A673 (cell line): ENCODE measurements around the gene SGCA. TPM values are rescaled to one million over a fixed set of nuclear protein-coding genes. Genes with fewer than 3 reads are reported as not detected.

Experiments used
- BruUV-seq: library from RNA; stranded (reverse); fragments of 400-500 nt; replicated peaks from 2 replicates; lab custom pipeline; 2021; lab: Mats Ljungman, UMichigan
- CTCF ChIA-PET: fragments of 300-600 bp; sonication (Branson Sonifier 250); formaldehyde crosslinking; loops from one replicate; lab custom pipeline; 2022; ENCODE audit warnings: antibody characterized with exemption; lab: Charles Lee
- POLR2A ChIA-PET: fragments of 300-600 bp; sonication (Branson Sonifier 250); formaldehyde crosslinking; loops from one replicate; lab custom pipeline; 2022; ENCODE audit warnings: antibody characterized with exemption; ENCODE audit not compliant: low non-redundant PET; lab: Charles Lee
- DNase-seq: peaks from one replicate; pipeline ENCODE4 v3.0.0-alpha.2; 2015; ENCODE audit warnings: low spot score
- H3K27ac ChIP-seq: fragments of 200-600 bp; sonication (generic); 2 replicates; pipeline ENCODE4 v1.5.1; 2016; ENCODE audit warnings: mixed run types, low read depth, mild to moderate bottlenecking, mixed read lengths, antibody characterized with exemption, low read length; ENCODE audit not compliant: poor library complexity, severe bottlenecking
- H3K27me3 ChIP-seq: fragments of 200-600 bp; sonication (generic); replicated peaks from 2 replicates; pipeline ENCODE4 v1.6.1; 2017; ENCODE audit warnings: mixed run types, low read depth, mild to moderate bottlenecking, mixed read lengths, antibody characterized with exemption, low read length; ENCODE audit not compliant: insufficient read depth, poor library complexity
- H3K36me3 ChIP-seq: fragments of 200-600 bp; sonication (generic); 2 replicates; pipeline ENCODE4 v1.6.1; 2016; ENCODE audit warnings: mixed run types, mild to moderate bottlenecking, mixed read lengths, antibody characterized with exemption, low read length; ENCODE audit not compliant: insufficient read depth, poor library complexity, severe bottlenecking
- H3K4me1 ChIP-seq: fragments of 200-600 bp; sonication (generic); 2 replicates; pipeline ENCODE4 v1.6.1; 2017; ENCODE audit warnings: mixed run types, mild to moderate bottlenecking, mixed read lengths, antibody characterized with exemption, low read length; ENCODE audit not compliant: insufficient read depth, poor library complexity, severe bottlenecking
- H3K4me3 ChIP-seq: fragments of 200-600 bp; sonication (generic); 2 replicates; pipeline ENCODE4 v1.5.1; 2016; ENCODE audit warnings: low read depth, mixed run types, mild to moderate bottlenecking, mixed read lengths, low read length; ENCODE audit not compliant: poor library complexity, severe bottlenecking
- H3K9me3 ChIP-seq: fragments of 200-600 bp; sonication (generic); 2 replicates; pipeline ENCODE4 v1.6.1; 2016; ENCODE audit warnings: mixed run types, low read depth, mild to moderate bottlenecking, mixed read lengths, antibody characterized with exemption, low read length; ENCODE audit not compliant: poor library complexity, severe bottlenecking
- EZH2 ChIP-seq: fragments of 200-600 bp; sonication (generic); IDR thresholded peaks from 2 replicates; pipeline ENCODE4 v1.6.1; 2017; ENCODE audit warnings: borderline replicate concordance, low read depth, mild to moderate bottlenecking, mixed read lengths, antibody characterized with exemption, low read length; ENCODE audit not compliant: poor library complexity, severe bottlenecking
- intact Hi-C: fragments of 100-400 bp; cut with micrococcal nuclease; formaldehyde crosslinking; loops from one replicate; pipeline ENCODE4 v1.10.0; 2022; ENCODE audit not compliant: unreplicated experiment
- total RNA-seq: library from RNA; stranded (reverse); gene quantifications from 2 replicates; pipeline ENCODE4 v1.2.3, GENCODE V29; 2021
- TF ChIP-seq, protein P1 (sequence below): fragments of 300-800, 200-600 bp; sonication (generic); conservative IDR thresholded peaks from 2 replicates; pipeline ENCODE4 v1.5.1; 2017; ENCODE audit warnings: low read depth, mild to moderate bottlenecking, antibody characterized with exemption, low read length, moderate library complexity, mixed read lengths

The SGCA gene
- total RNA-seq, 1 experiment from 2014 or later, result not detected

DNA sequence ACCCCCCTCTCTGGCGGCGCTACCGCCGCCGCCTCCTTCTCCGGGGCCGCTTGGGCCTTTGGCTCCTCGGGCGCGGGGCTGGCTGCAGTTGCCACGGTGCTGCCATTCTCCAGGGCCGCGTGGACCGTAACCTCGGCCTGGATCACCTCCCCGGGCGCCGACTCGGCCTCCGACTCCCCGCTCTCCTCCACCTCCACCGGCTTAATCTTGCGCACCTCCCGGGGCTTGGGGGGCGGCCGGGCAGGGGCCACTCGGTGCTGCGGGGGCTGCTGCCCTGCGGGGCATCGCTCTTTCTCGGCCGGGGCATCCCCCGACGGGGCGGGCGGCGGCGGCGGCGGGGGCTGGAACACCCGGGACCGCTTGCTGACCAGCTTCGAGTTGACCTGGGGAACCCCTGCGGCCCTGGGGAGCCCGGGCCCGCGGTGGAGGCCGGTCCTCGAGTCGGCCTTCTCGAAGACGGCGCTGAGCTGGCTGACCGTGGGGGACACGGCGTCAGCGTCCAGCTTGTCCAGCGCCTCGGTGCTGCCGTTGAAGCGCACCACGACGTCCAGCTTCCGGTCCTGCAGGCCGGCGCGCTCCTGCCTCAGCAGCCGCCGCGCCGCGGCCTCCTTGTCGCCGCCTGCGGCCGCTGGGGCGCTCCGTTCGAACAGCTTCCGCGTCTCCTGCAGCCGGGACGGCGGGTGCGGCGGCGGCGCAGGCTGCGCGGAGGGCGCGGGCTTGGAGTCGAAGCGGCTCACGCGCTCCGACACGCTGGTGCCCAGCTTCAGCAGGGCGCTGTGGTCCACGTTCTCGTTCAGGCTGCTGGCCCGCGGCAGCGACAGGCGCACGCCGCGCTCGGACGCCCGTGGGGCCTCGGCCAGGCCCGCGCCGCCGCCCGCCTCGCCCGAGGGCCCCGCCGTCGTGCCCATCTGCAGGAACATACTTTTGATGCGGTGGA lies 16.1 kb upstream of the SGCA start:
- H3K36me3 ChIP-seq, result peaks cover 9% of the 10 kb centered on the region
- no TSS peak for BruUV-seq
- H3K4me1 ChIP-seq, result peaks cover 32% of the 10 kb centered on the region
- H3K9me3 ChIP-seq, result no peaks in the 10 kb centered on the region
- no peaks in the 10 kb centered on the region for H3K27me3 ChIP-seq
- ChIA-PET CTCF (interaction anchor here (0.9 kb wide), 2 partner anchors 26 to 51 kb away, joined by 3 read pairs; no protein-coding TSS in a partner anchor), POLR2A (no interaction called here)
- peak overlapping the region; percentile 82 for H3K4me3 ChIP-seq
- H3K27ac ChIP-seq, result peak overlapping the region; percentile 86
- intact Hi-C loops, result no loop called here
- no peak for TF ChIP-seq EZH2
- TF ChIP-seq, protein P1, sequence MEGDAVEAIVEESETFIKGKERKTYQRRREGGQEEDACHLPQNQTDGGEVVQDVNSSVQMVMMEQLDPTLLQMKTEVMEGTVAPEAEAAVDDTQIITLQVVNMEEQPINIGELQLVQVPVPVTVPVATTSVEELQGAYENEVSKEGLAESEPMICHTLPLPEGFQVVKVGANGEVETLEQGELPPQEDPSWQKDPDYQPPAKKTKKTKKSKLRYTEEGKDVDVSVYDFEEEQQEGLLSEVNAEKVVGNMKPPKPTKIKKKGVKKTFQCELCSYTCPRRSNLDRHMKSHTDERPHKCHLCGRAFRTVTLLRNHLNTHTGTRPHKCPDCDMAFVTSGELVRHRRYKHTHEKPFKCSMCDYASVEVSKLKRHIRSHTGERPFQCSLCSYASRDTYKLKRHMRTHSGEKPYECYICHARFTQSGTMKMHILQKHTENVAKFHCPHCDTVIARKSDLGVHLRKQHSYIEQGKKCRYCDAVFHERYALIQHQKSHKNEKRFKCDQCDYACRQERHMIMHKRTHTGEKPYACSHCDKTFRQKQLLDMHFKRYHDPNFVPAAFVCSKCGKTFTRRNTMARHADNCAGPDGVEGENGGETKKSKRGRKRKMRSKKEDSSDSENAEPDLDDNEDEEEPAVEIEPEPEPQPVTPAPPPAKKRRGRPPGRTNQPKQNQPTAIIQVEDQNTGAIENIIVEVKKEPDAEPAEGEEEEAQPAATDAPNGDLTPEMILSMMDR, result 0 out of 2 replicates have a peak, but pooled peaks have one; percentile 14
- peak; percentile 74 for DNase-seq

DNA sequence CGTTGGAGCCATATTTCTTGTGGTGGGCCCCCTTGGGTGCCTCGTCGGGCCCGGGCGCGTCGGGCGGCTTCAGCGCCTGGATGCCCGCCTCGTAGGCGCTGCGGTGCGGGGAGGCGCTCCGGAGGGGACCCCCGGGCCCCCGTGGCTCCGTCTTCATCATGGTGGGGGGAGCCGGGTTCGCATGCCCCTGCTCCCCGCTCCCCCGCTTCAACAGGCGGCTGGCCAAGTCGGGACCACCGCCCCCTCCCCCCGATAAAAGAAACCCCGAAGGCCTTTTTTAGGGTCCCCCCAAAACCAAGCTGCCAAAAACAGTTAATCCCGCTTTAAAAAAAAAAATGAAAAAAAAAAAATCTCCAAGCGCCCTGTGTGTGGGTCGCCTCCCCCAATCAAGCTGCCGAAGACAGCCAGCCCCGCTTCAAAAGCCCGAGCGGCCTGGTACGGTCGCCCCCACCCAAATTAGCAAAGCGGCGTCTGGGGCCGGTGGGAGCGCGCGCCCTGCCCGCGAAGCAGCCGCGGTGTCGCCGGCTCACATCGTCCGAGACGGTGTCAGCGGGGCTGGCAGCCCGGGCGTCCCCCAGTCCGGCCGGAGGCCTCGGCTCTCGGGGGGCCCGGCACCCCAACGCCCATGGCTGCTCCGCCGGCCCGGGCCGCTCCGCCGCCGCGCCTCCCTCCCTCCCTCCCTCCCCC lies 15.3 kb upstream of the SGCA start, which contains the start of gene PPP1R9B:
TSS of gene PPP1R9B (minus strand) at position 324 of the 687 bp plus-strand sequence. CDS start at position 160, 164 bp downstream.
- Histone ChIP-seq H3K4me3 (peak within 1 kb of the TSS; percentile 82), H3K4me1 (peaks cover 40% of the 10 kb centered on the region), H3K27me3 (no peaks in the 10 kb centered on the region), H3K27ac (peak within 1 kb of the TSS; percentile 86), H3K9me3 (no peaks in the 10 kb centered on the region), H3K36me3 (peaks cover under 1% of the 10 kb centered on the region)
- no peak for DNase-seq
- ChIA-PET CTCF (interaction anchor here (0.9 kb wide), 2 partner anchors 27 to 50 kb away, joined by 3 read pairs; no protein-coding TSS in a partner anchor), POLR2A (no interaction called here)
- intact Hi-C loops, result no loop called here
- TSS peak; percentile 71 for BruUV-seq
- TF ChIP-seq, protein P1, result no peak
- TF ChIP-seq EZH2, result no peak

DNA sequence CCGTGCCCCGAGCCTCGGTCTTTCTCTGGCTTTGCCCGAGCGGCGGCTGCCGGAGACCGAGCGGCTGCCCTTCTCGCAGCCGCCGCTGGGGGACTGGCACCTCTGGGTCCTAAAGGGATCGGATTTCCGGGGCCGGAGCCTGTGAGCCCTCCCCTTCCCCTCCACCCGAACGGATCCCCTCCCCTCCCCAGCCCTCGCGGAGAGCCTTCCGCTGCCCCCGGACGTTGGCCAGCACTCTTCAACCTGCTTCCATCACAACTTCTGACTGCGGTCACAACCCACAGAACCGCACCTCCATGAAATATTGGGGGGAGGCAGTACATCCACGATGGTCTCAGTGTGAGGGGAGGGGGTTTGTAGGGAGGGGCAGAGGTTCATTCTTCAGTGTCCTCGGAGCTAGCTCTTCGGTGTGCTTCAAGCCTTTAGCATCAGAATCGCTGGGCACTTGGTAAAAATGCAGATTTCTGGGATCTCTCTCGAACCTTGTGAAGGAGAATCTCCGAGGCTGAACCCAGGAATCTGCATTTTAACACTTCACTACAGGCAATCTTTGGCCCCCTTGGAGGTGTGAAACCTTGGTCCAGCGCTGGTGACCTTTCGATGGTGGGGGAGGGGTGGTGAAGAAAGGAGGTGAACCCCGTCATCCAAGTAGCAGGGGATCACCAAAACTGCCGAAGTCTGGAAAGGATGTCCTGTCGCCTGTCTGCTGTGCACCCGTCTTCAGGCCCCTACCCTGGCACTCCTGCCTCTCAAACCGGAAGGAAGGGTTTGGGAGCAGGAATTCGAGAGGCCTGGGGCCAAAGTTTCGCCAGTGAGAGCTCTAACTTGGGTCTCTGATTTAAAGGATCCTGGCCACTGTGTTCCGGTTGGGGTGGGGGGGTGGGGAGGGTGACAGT lies 14.5 kb upstream of the SGCA start:
- intact Hi-C loops, result no loop called here

More for the DNA sequence above, 14.5 kb upstream of the SGCA start:
- peak; percentile 95 for DNase-seq
- Histone ChIP-seq H3K4me1 (peaks cover 40% of the 10 kb centered on the region), H3K27ac (peak overlapping the region; percentile 86), H3K27me3 (no peaks in the 10 kb centered on the region), H3K4me3 (peak overlapping the region; percentile 82), H3K9me3 (no peaks in the 10 kb centered on the region), H3K36me3 (no peaks in the 10 kb centered on the region)
- TF ChIP-seq, protein P1, result peak; percentile 56
- TF ChIP-seq EZH2, result no peak
- BruUV-seq, result no TSS peak
- ChIA-PET CTCF (interaction anchor here (0.5 to 1.5 kb wide), 5 partner anchors 12 to 147 kb away, joined by 3 to 10 read pairs (median 4); no protein-coding TSS in a partner anchor), POLR2A (interaction anchor here (0.8 kb wide), 1 partner anchor 36 kb away, joined by 11 read pairs; no protein-coding TSS in a partner anchor)
